PC-3 (cell line): ENCODE results near the gene ZNF860. TPM values are rescaled to one million over a fixed set of nuclear protein-coding genes. Genes with fewer than 3 reads are reported as not detected.

ENCODE experiments used
- ATAC-seq: fragments of 200-7000 bp; cut with Tn5 transposase; 2 replicates; pipeline ENCODE4 v1.9.1; 2020; ENCODE audit warnings: mild to moderate bottlenecking, moderate library complexity
- BruUV-seq: library from RNA; stranded (reverse); fragments of 400-500 nt; replicated peaks from 2 replicates; lab custom pipeline; 2021; lab: Mats Ljungman, UMichigan
- CTCF ChIA-PET: fragments of 300-600 bp; sonication (Branson Sonifier 250); formaldehyde crosslinking; loops from one replicate; lab custom pipeline; 2022; ENCODE audit warnings: antibody characterized with exemption; lab: Charles Lee
- POLR2A ChIA-PET: fragments of 300-600 bp; sonication (Branson Sonifier 250); formaldehyde crosslinking; loops from one replicate; lab custom pipeline; 2022; ENCODE audit warnings: antibody characterized with exemption; ENCODE audit not compliant: unreplicated experiment; lab: Charles Lee
- DNase-seq: peaks from one replicate; pipeline ENCODE4 v3.0.0-alpha.2; 2015
- H2AFZ ChIP-seq: fragments of 300-600 bp; sonication (generic); 2 replicates; pipeline ENCODE4 v1.6.0; 2016; ENCODE audit warnings: antibody characterized with exemption, low read length
- H3F3A ChIP-seq: fragments of 300-600 bp; sonication (generic); one replicate; pipeline ENCODE4 v1.6.0; 2017; ENCODE audit warnings: antibody characterized with exemption, low read length, control low read depth, mild to moderate bottlenecking; ENCODE audit not compliant: unreplicated experiment
- H3K27ac ChIP-seq: fragments of 300-600 bp; sonication (generic); 2 replicates; pipeline ENCODE4 v1.5.1; 2016; ENCODE audit warnings: mild to moderate bottlenecking, low read length
- H3K27me3 ChIP-seq: fragments of 300-600 bp; sonication (generic); 2 replicates; pipeline ENCODE4 v1.6.1; 2016; ENCODE audit warnings: low read length, mixed read lengths
- H3K36me3 ChIP-seq: fragments of 300-600 bp; sonication (generic); 2 replicates; pipeline ENCODE4 v1.6.1; 2016; ENCODE audit warnings: low read depth, mixed run types, low read length, mixed read lengths
- H3K4me1 ChIP-seq: fragments of 300-600 bp; sonication (generic); 2 replicates; pipeline ENCODE4 v1.5.1; 2016; ENCODE audit warnings: low read length; ENCODE audit not compliant: insufficient read depth
- H3K4me2 ChIP-seq: fragments of 300-600 bp; sonication (generic); 2 replicates; pipeline ENCODE4 v1.6.0; 2016; ENCODE audit warnings: low read length
- H3K4me3 ChIP-seq: fragments of 300-600 bp; sonication (generic); 2 replicates; pipeline ENCODE4 v1.5.1; 2016; ENCODE audit warnings: mild to moderate bottlenecking, low read length, mixed read lengths
- H3K79me2 ChIP-seq: fragments of 300-600 bp; sonication (generic); 2 replicates; pipeline ENCODE4 v1.6.1; 2017; ENCODE audit warnings: low read length, mixed read lengths
- H3K9ac ChIP-seq: fragments of 300-600 bp; sonication (generic); 2 replicates; pipeline ENCODE4 v1.6.0; 2016; ENCODE audit warnings: mild to moderate bottlenecking, low read length
- H3K9me2 ChIP-seq: fragments of 300-600 bp; sonication (generic); replicated peaks from 2 replicates; pipeline ENCODE4 v1.6.1; 2016; ENCODE audit warnings: mixed run types, low read length, mixed read lengths
- H3K9me3 ChIP-seq: fragments of 300-600 bp; sonication (generic); 2 replicates; pipeline ENCODE4 v1.6.1; 2016; ENCODE audit warnings: low read length, mixed read lengths
- H4K20me1 ChIP-seq: fragments of 300-600 bp; sonication (generic); 2 replicates; pipeline ENCODE4 v1.6.1; 2016; ENCODE audit warnings: low read length, mixed read lengths
- CTCF ChIP-seq: fragments of 300-600 bp; sonication (generic); conservative IDR thresholded peaks from 2 replicates; pipeline ENCODE4 v1.5.1; 2017; ENCODE audit warnings: antibody characterized with exemption, low read depth, mild to moderate bottlenecking, low read length
- EZH2 ChIP-seq: fragments of 300-600 bp; sonication (generic); IDR thresholded peaks from one replicate; pipeline ENCODE4 v1.6.1; 2017; ENCODE audit warnings: antibody characterized with exemption, mild to moderate bottlenecking, low read length; ENCODE audit not compliant: unreplicated experiment
- EZH2phosphoT487 ChIP-seq: fragments of 300-600 bp; sonication (generic); IDR thresholded peaks from 2 replicates; pipeline ENCODE4 v1.6.1; 2018; ENCODE audit warnings: mild to moderate bottlenecking, antibody characterized with exemption, low read length, borderline replicate concordance
- intact Hi-C: fragments of 100-400 bp; cut with micrococcal nuclease; formaldehyde crosslinking; loops from 2 replicates; pipeline ENCODE4 v1.9.0; 2023
- total RNA-seq: library from RNA; depleted of rRNA; stranded (reverse); fragments of >200 nt; gene quantifications from 2 replicates; pipeline ENCODE4 v1.2.3, GENCODE V29; 2014

ZNF860 gene
- total RNA-seq, 1 experiment from 2014 or later = 10.5 TPM

GRCh38 chr3:31973081-31973480 is 8.5 kb upstream of the ZNF860 start:
- DNase-seq = no peak
- Histone ChIP-seq H3K27ac (no peak overlapping the region), H2AFZ (no peak overlapping the region), H3K4me2 (no peak overlapping the region), H3K9me3 (no peaks in the 10 kb centered on the region), H3K36me3 (peaks cover 9% of the 10 kb centered on the region; the same call in 1 of the 2 replicates), H3K4me1 (peaks cover 35% of the 10 kb centered on the region), H3K79me2 (peaks cover 86% of the 10 kb centered on the region), H4K20me1 (peaks cover 44% of the 10 kb centered on the region), H3K9ac (no peak overlapping the region), H3F3A (peaks cover 9% of the 10 kb centered on the region), H3K4me3 (no peak overlapping the region), H3K9me2 (no peaks in the 10 kb centered on the region), H3K27me3 (no peaks in the 10 kb centered on the region)
- intact Hi-C loops = no loop called here
- ChIA-PET POLR2A (no interaction called here), CTCF (no interaction called here)
- BruUV-seq = no TSS peak
- TF ChIP-seq EZH2phosphoT487 = no peak
- no peak for ATAC-seq

- POLR2A ChIA-PET = no interaction called here
- Histone ChIP-seq H3K4me1 (peaks cover 34% of the 10 kb centered on the region), H3K9ac (no peak overlapping the region), H4K20me1 (peaks cover 48% of the 10 kb centered on the region), H2AFZ (no peak overlapping the region), H3K9me3 (no peaks in the 10 kb centered on the region), H3K4me2 (no peak overlapping the region), H3K79me2 (peaks cover 90% of the 10 kb centered on the region), H3K9me2 (no peaks in the 10 kb centered on the region), H3K4me3 (no peak overlapping the region), H3F3A (peaks cover 5% of the 10 kb centered on the region), H3K27ac (no peak overlapping the region), H3K27me3 (no peaks in the 10 kb centered on the region), H3K36me3 (peaks cover 9% of the 10 kb centered on the region; the same call in 1 of the 2 replicates)
- ATAC-seq (no peak), DNase-seq (no peak)
- BruUV-seq = no TSS peak
- TF ChIP-seq EZH2 = no peak
- TF ChIP-seq CTCF = no peak
- no peak for TF ChIP-seq EZH2phosphoT487
- intact Hi-C loops = no loop called here
- CTCF ChIA-PET = no interaction called here
Measured at GRCh38 chr3:31973837-31974236, 7.7 kb upstream of the ZNF860 start.

- no peak overlapping the region for H3K4me2 ChIP-seq
- DNase-seq (no peak), ATAC-seq (no peak)
- H3K27me3 ChIP-seq = no peaks in the 10 kb centered on the region
- peaks cover 95% of the 10 kb centered on the region for H3K79me2 ChIP-seq
- H3K4me1 ChIP-seq = peaks cover 36% of the 10 kb centered on the region
- no peaks in the 10 kb centered on the region for H3K9me3 ChIP-seq
- TF ChIP-seq EZH2 (no peak), CTCF (no peak), EZH2phosphoT487 (no peak)
- no peak overlapping the region for H3K27ac ChIP-seq
- no peak overlapping the region for H3K4me3 ChIP-seq
- peaks cover 55% of the 10 kb centered on the region for H4K20me1 ChIP-seq
- H3F3A ChIP-seq = peaks cover 2% of the 10 kb centered on the region
- no peak overlapping the region for H2AFZ ChIP-seq
- H3K36me3 ChIP-seq = peaks cover 9% of the 10 kb centered on the region; the same call in 1 of the 2 replicates
- no peak overlapping the region for H3K9ac ChIP-seq
- H3K9me2 ChIP-seq = no peaks in the 10 kb centered on the region
- intact Hi-C loops = no loop called here
- ChIA-PET POLR2A (no interaction called here), CTCF (no interaction called here)
- BruUV-seq = no TSS peak
Measured at GRCh38 chr3:31974471-31974870, 7.1 kb upstream of the ZNF860 start.
